Right renal pelvis (tissue), 4 donors: ENCODE results near the gene FLVCR1. TPM values are rescaled to one million over a fixed set of nuclear protein-coding genes. Genes with fewer than 3 reads are reported as not detected.
"Not testable (repeated sequence)": the region's sequence is repeated elsewhere in the genome, so short reads cannot be mapped to it uniquely, and the experiment has no call there.

Source experiments
- DNase-seq, 4 donors: peaks; one replicate each; pipeline ENCODE4 v3.0.0-alpha.2; 2013; ENCODE audit warnings: low read depth in 4 of 4, low spot score in 3 of 4, missing footprints in 1 of 4
- polyA plus RNA-seq, 4 donors: library from polyadenylated mRNA; unstranded; fragments of 120-200 nt; gene quantifications; one replicate each; pipeline ENCODE4 v1.2.1, GENCODE V29; 2013; ENCODE audit not compliant: insufficient read length in 4 of 4

FLVCR1 gene
- polyA plus RNA-seq, 4 donors = 20.8 to 29.4 (median 21.9) TPM

GRCh38 chr1:212858461-212859265 is 588 bp downstream of the FLVCR1 start:
- DNase-seq = peak in 1 of 4 donors; percentile 35

DNA sequence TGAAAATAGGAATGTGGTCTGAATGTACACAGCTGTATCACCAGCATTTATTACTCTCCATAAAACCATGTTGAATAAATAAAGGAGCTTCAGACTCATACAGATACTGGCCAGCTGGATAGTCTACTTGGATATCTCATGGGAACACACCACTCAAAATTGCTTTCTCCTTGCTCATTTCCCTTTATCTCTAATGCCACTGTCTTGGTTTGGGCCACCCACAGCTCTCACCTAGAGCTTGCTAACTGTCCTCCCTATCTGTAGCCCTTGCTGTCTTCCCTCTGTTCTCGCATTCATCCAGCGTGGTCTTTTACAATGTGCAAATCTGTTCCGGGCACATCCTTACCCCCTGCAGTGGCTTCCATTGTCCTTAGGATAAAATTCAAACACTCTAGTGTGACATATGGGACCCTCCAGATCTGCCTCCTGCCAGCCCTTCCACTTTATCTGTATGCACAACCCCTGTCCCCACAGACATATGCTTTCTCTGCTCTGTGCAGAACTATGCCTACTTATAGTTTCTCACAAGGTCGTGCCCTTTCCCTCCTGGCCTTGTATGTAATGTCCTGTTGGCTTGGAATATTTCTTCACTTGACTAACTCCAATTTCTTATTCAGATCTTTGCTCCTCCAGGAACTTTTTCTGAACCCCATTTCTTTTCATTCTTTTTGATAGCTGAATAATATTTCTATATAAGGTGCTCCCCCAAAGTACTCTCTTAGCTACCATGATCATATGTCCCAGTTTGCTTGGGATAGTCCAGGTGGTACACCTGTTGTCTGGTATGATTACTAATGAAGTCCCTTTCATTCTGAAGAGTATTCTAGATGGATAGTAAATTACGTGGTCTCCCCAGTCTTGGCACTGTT is 2.9 kb downstream of the FLVCR1 start:
- DNase-seq = no peak

DNA sequence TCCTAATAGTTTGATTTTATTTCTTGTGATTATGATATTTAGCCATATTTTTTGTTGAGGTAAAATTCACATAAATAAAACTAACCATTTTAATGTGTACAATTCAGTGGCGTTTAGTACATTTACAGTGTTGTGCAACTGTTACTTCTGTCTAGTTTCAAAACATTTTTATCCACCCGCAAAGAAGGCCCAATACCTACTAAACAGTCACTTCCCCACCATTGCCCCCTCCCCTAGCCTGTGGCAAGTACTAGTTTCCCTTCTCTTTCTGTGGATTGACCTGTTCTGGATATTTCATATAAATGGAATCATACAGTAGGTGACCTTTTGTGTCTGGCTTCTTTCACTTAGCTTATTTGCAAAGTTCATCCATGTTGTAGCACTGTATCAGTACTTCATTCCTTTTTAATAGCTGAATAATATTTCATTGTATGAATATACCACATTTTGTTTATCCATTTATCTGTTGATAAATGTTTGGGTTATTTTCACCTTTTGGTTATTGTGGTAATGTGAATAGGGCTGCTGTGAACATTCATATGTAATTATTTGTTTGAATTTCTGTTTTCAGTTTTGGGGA is 4.1 kb downstream of the FLVCR1 start:
- no peak for DNase-seq

DNA sequence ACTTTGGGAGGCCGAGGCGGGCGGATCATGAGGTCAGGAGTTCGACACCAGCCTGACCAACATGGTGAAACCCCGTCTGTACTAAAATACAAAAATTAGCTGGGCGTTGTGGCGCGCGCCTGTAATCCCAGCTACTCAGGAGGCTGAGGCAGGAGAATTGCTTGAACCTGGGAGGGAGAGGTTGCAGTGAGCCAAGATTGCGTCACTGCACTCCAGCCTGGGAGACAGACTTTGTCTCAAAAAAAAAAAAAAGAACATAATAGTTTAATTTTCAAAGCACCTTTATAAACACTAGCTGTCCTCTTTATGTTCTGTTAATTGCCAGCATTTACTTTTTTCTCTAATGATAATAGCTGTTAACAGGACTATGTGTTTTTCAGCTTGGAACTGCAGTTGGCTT is 5.3 kb downstream of the FLVCR1 start:
- DNase-seq = not testable (repeated sequence)

DNA sequence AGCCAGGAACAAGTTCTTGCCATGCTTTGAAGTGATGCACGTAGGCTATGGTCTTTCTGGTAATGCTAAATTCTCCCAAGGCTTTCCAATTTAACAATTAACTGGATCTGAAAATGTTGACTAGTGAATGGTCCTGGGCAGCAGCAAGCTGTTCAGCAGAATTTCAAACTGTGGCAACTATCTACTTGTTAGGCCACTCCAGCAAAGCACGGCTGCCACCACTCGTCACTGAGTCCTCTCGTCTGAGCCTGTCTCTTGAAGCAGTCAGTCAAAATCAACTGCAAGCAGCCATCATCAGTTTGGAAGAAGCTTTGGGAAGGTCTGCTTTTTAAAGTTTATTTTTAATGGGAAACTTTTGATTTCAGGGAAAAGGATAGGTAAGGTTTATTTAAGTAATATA is 6.1 kb downstream of the FLVCR1 start:
- DNase-seq = no peak

- no peak for DNase-seq
Observed at GRCh38 chr1:212867192-212867591, 9.1 kb downstream of the FLVCR1 start.

DNA sequence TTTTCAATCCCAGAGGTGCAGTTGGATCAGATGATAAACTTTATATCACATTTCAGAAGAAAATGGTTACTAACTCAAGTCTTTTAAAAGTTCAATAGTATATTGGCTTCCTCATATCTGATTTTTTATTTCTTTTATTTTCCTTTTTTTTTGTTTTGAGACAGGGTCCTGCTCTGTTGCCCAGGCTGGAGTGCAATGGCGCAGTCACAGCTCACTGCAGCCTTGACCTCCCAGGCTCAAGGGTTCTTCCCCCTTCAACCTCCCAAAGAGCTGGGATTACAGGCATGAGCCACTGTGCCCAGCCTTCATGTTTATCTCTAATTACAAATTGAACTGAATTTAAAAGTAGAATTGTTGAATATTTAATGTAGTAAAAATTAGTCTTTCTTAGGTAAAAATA is 13.9 kb downstream of the FLVCR1 start:
- no peak for DNase-seq

DNA sequence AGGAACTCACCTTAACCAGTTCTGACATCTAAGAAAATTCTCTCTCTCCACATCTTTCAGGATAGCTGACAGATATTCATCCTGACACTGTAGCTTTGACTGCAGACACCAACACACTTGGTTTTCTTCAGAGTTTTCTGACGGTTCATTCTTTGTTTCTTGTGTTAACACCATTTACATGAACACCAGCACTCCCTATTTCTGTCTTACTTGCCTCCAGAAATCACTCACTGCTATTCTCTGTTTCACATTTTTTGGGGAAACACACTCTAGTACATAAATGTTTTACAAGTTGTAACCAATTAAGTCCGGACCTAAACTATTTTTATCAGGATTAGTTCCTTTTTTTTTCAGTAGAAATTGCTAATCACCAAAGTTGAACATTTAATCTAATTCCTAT is 15.4 kb downstream of the FLVCR1 start:
- no peak for DNase-seq

DNA sequence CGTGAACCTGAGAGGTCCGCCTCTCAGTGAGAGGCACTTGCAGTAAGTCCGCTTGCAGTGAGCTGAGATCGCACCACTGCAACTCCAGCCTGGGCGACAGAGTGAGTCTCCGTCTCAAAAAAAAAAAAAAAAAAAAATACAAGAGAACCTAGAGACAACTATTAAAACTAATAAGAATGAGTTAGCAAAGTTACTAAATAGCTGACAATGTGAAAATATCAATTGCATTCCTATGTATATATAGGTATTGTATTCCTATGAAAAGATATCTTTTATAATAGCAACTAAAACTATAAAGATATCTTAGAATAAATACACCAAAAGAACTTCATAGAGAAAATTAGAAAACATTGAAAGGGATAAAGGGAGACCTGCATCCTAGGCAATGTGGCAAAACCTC is 20.3 kb downstream of the FLVCR1 start:
- no peak for DNase-seq

DNA sequence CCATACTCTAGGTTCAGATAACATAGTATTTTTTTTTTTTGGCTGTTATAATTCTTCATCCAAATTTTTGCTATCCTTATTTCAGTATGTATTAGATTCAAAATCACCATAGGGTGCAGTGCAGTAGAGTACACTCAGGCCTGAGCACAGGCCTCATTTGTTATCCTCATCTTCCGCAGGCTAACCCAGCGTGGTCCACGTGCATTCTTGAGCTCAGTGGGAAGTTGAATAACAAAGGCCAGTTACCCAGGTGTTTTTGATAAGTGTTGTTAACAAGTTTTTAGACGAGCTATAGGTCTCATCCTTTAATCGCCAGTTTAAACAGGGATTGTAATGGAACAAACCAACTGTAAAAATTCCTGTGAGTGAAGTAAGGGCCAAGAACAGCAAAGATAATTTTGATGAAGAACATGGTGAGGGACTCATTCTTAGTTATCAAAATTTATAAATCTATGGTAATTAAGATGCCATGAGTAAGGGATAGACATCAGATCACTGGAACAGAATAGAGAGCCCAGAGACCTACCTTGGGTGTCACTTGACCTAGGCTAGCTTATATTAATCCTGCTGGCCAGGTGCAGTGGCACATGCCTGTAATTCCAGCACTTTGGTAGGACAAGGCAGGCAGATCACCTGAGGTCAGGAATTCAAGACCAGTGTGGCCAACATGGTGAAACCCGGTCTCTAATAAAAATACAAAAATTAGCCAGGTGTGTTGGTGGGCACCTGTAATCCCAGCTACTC is 22.0 kb downstream of the FLVCR1 start:
- no peak for DNase-seq

DNA sequence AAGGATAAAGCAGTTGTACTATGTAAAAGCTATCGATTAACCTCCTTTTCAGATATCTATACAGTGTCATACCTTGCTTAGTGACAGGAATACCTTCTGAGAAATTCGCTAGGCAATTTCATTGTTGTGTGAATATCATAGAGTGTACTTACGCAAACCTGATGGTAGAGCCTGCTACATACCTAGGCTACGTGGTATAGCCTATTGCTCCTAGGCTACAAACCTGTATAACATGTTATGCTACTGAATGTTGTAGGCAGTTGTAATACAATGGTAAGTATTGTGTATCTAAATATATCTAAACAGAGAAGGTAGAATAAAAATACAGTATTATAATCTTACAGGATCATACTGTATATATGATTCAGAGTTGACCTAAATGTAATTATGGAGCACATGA is 26.5 kb downstream of the FLVCR1 start:
- no peak for DNase-seq

DNA sequence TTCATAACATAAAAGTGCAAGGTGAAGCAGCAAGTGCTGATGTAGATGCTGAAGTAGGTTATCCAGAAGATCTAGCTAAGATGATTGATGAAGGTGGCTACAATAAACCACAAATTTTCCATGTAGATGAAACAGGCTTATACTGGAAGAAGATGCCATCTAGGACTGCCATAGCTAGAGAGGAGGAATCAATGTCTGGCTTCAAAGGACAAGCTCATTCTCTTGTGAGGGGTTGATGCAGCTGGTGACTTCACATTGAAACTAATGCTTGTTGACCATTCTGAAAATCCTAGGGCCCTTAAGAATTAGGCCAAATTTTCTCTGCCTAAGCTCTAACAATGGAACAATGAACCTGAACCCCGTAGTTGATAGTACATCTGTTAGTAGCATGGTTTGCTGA is 34.0 kb downstream of the FLVCR1 start:
- DNase-seq = no peak

DNA sequence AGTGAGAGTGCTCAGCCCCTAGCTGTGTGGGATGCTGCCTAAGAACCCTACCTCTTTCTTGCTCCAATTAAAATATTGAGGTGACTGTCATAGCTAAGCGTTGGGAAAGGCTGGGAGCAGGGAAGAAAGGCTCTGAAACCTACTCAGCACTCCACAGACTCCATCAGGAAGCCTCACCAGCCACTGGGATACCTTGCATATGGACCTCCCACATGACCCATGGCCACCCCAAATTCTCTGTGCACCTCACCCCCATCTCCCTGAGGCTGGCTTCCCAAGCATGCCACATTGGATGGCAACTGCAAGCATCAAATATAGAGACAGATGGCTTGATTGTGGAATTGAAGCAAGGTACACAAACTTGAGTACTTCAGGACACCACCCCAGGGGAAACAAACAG is 41.8 kb downstream of the FLVCR1 start:
- no peak for DNase-seq

DNA sequence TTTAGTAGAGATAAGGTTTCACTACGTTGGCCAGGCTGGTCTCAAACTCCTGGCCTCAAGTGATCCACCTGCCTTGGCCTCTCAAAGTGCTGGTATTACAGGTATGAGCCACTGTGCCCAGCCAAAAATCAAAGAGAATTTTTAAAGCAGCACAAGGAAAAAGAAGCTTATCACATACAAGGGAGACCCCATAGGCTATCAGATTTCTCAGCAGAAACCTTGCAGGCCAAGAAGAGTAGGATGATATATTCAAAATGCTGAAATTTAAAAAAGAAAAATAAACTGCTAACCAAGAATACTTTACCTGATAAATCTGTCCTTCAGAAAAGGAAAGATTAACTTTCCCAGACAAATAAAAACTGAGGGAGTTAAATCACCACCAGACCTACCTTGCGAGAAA is 43.2 kb downstream of the FLVCR1 start:
- DNase-seq = no peak

DNA sequence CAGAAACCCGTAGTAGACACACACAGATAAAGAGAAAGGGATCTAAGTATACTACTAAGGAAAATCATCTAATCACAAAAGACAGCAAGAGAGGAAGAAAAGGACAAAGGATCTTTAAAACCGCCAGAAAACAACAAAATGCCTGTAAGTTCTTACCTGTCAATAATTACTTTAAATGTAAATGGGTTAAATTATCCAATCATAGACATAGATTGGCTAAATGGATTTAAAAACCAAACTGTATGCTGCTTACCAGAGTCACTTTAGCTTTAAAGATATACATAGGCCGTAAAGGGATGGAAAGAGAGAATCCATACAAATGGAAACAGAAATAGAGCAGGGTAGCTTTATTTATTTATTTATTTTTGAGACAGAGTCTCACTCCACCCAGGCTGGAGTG is 44.0 kb downstream of the FLVCR1 start:
- DNase-seq = no peak

DNA sequence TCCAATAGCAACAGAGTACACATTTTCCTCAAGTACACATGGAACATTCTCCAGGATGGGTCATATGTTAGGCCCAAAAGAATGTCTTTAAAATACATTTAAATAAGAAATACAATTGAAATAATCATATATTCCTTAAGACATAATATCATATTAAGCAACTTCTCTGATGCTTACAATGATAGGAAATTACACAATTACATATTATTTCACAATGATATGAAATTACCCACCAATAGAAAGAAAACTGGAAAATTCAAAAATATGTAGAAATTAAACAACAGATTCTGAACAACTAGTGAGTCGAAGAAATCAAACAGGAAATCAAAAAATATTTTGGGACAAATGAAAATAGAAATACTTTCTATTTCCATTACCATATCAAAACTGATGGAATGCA is 45.6 kb downstream of the FLVCR1 start:
- no peak for DNase-seq

- not testable (repeated sequence) for DNase-seq
Observed at GRCh38 chr1:212908071-212908470, 50.0 kb downstream of the FLVCR1 start.

- no peak for DNase-seq
Observed at GRCh38 chr1:212908971-212909370, 50.9 kb downstream of the FLVCR1 start.

GRCh38 chr1:212909652-212910063 is 51.6 kb downstream of the FLVCR1 start:
- DNase-seq = no peak

DNA sequence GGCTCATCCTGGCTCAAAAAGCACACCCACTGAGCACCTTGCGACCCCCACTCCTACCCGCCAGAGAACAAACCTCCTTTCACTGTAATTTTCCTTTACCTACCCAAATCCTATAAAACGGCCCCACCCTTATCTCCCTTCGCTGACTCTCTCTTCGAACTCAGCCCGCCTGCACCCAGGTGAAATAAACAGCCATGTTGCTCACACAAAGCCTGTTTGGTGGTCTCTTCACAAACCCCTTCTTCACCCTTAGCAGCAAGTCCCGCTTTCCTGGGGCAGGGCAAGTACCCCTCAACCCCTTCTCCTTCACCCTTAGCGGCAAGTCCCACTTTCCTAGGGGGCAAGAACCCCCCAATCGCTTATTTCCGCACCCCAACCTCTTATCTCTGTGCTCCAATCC is 52.1 kb downstream of the FLVCR1 start:
- DNase-seq = not testable (repeated sequence)

DNA sequence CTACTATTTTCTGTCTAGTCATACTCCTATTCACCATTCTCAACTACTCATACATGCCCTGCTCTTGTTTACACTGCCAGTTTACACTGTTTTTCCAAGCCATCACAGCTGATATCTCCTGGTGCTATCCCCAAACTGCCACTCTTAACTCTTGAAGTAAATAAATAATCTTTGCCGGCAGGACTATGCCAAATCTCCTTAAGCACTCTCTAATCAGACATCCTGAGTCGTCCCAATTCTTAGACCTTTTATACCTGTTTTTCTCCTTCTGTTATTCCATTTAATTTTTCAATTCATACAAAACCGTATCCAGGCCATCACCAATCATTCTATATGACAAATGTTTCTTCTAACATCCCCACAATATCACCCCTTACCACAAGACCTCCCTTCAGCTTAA is 55.6 kb downstream of the FLVCR1 start:
- DNase-seq = not testable (repeated sequence)
